Panc1 (cell line): ENCODE data around the gene TAP2. TPM values are rescaled to one million over a fixed set of nuclear protein-coding genes. Genes with fewer than 3 reads are reported as not detected.

ENCODE experiments used
- ATAC-seq: fragments of 200-7000 bp; cut with Tn5 transposase; 2 replicates; pipeline ENCODE4 v1.9.1; 2020; ENCODE audit warnings: mild to moderate bottlenecking, moderate library complexity
- BruUV-seq: library from RNA; stranded (reverse); fragments of 400-500 nt; replicated peaks from 2 replicates; lab custom pipeline; 2021; lab: Mats Ljungman, UMichigan
- CTCF ChIA-PET: fragments of 300-600 bp; sonication (Branson Sonifier 250); formaldehyde crosslinking; loops from one replicate; lab custom pipeline; 2022; ENCODE audit warnings: antibody characterized with exemption; lab: Charles Lee
- POLR2A ChIA-PET: fragments of 300-600 bp; sonication (Branson Sonifier 250); formaldehyde crosslinking; loops from one replicate; lab custom pipeline; 2022; ENCODE audit warnings: antibody characterized with exemption; lab: Charles Lee
- DNase-seq: peaks from one replicate; pipeline ENCODE4 v3.0.0-alpha.2; 2010; ENCODE audit warnings: low read depth, low spot score
- H3K27ac ChIP-seq: 2 replicates; pipeline ENCODE4 v1.5.1; 2011; ENCODE audit warnings: mild to moderate bottlenecking, low read length, inconsistent platforms
- H3K27me3 ChIP-seq: fragments of 200-500 bp; sonication (Bioruptor generic); 2 replicates; pipeline ENCODE4 v1.6.0; 2014; ENCODE audit warnings: low read length, inconsistent platforms; ENCODE audit not compliant: control insufficient read depth, insufficient read depth
- H3K36me3 ChIP-seq: fragments of 200-500 bp; sonication (Bioruptor generic); 2 replicates; pipeline ENCODE4 v1.5.1; 2014; ENCODE audit warnings: inconsistent platforms, mild to moderate bottlenecking, low read length, moderate library complexity; ENCODE audit not compliant: control insufficient read depth, insufficient read depth
- H3K4me1 ChIP-seq: 2 replicates; pipeline ENCODE4 v1.5.1; 2011; ENCODE audit warnings: inconsistent platforms, mild to moderate bottlenecking, low read length, moderate library complexity; ENCODE audit not compliant: control insufficient read depth, insufficient read depth
- H3K4me3 ChIP-seq, 2 experiments: 2 replicates each; pipeline ENCODE4 v1.5.1; 2011 to 2012; ENCODE audit warnings: low read depth in 2 of 2, low read length in 2 of 2, mild to moderate bottlenecking in 2 of 2, inconsistent platforms in 1 of 2, moderate library complexity in 1 of 2
- H3K9me3 ChIP-seq: fragments of 200-500 bp; sonication (Bioruptor generic); 2 replicates; pipeline ENCODE4 v1.5.1; 2014; ENCODE audit warnings: low read depth, mild to moderate bottlenecking, inconsistent platforms, low read length, moderate library complexity; ENCODE audit not compliant: control insufficient read depth, insufficient read depth
- CTCF ChIP-seq: fragments of 450-650 bp; IDR thresholded peaks from 2 replicates; pipeline ENCODE4 v1.5.1; 2017; ENCODE audit warnings: mild to moderate bottlenecking
- POLR2AphosphoS5 ChIP-seq: IDR thresholded peaks from 2 replicates; pipeline ENCODE4 v1.6.1; 2012; ENCODE audit warnings: mild to moderate bottlenecking, low read depth, low read length, moderate library complexity
- REST ChIP-seq, 2 experiments: IDR thresholded peaks; 2 replicates each; pipeline ENCODE4 v1.6.1; 2011 to 2012; ENCODE audit warnings: low read depth in 2 of 2, control low read depth in 1 of 2, low read length in 1 of 2, mild to moderate bottlenecking in 1 of 2, moderate library complexity in 1 of 2; ENCODE audit not compliant: insufficient read depth in 1 of 2
- SIN3A ChIP-seq: IDR thresholded peaks from 2 replicates; pipeline ENCODE4 v1.6.1; 2012; ENCODE audit warnings: low read depth, mild to moderate bottlenecking, low read length, moderate library complexity, borderline replicate concordance; ENCODE audit not compliant: insufficient read depth
- TCF7L2 ChIP-seq: IDR thresholded peaks from 2 replicates; pipeline ENCODE4 v1.6.1; 2011; ENCODE audit warnings: mild to moderate bottlenecking, low read depth, low read length, inconsistent platforms
- in situ Hi-C: cut with HindIII; loops from 2 replicates; pipeline ENCODE4 v1.10.0; 2016; ENCODE audit warnings: low sequenced_read_pairs, low pct_unique_long_range_greater_than_20kb
- intact Hi-C: fragments of 100-400 bp; cut with micrococcal nuclease; formaldehyde crosslinking; loops from one replicate; pipeline ENCODE4 v1.10.0; 2022; ENCODE audit not compliant: unreplicated experiment
- total RNA-seq: library from RNA; stranded (reverse); gene quantifications from one replicate; pipeline ENCODE4 v1.2.1, GENCODE V29; 2021; ENCODE audit not compliant: unreplicated experiment

Gene TAP2
- total RNA-seq, 1 experiment from 2014 or later = 93.6 TPM

GRCh38 chr6:32852018-32852843 is 13.7 kb upstream of the TAP2 start:
- peaks cover 9% of the 10 kb centered on the region for H3K4me1 ChIP-seq
- intact Hi-C loops (no loop called here), in situ Hi-C loops (no loop called here)
- peak overlapping the region; percentile 77 to 79 for H3K4me3 ChIP-seq
- no peak for TF ChIP-seq SIN3A
- H3K9me3 ChIP-seq = no peaks in the 10 kb centered on the region
- DNase-seq = no peak
- ATAC-seq = no peak
- peak overlapping the region; percentile 92 for H3K27ac ChIP-seq
- CTCF ChIA-PET = interaction anchor here (1.2 to 3.9 kb wide), 3 partner anchors 13 to 17 kb away, joined by 4 to 47 read pairs (median 9); partner anchors contain the start of gene TAP2
- peaks cover 4% of the 10 kb centered on the region; the same call in 1 of the 2 replicates for H3K36me3 ChIP-seq
- no TSS peak for BruUV-seq
- POLR2A ChIA-PET = no interaction called here
- no peaks in the 10 kb centered on the region for H3K27me3 ChIP-seq

- CTCF ChIA-PET = interaction anchor here (1.8 kb wide), 1 partner anchor 13 kb away, joined by 7 read pairs; the partner anchor contains the start of gene TAP2
- DNase-seq = no peak
- TF ChIP-seq POLR2AphosphoS5 (no peak), TCF7L2 (no peak), CTCF (no peak), SIN3A (no peak), REST (IDR thresholded peaks at IDR 0.05; ENCODE audit: insufficient read depth in 1 of 2, low read depth in 2 of 2, low read length in 1 of 2) (no peak)
- no peak overlapping the region for H3K27ac ChIP-seq
- in situ Hi-C loops (no loop called here), intact Hi-C loops (no loop called here)
- no peak overlapping the region for H3K4me3 ChIP-seq
- no peaks in the 10 kb centered on the region for H3K27me3 ChIP-seq
- POLR2A ChIA-PET = no interaction called here
- peaks cover 9% of the 10 kb centered on the region for H3K4me1 ChIP-seq
- no peaks in the 10 kb centered on the region for H3K9me3 ChIP-seq
- BruUV-seq = no TSS peak
- ATAC-seq = no peak
- peaks cover 4% of the 10 kb centered on the region; the same call in 1 of the 2 replicates for H3K36me3 ChIP-seq
These were observed 12.5 kb upstream of the TAP2 start for GRCh38 chr6:32851025-32851424.

- Histone ChIP-seq H3K27ac (no peak overlapping the region), H3K4me1 (peaks cover 8% of the 10 kb centered on the region), H3K9me3 (no peaks in the 10 kb centered on the region), H3K4me3 (no peak overlapping the region), H3K36me3 (peaks cover 4% of the 10 kb centered on the region; the same call in 1 of the 2 replicates), H3K27me3 (no peaks in the 10 kb centered on the region)
- no peak for DNase-seq
- intact Hi-C loops (no loop called here), in situ Hi-C loops (no loop called here)
- POLR2A ChIA-PET = no interaction called here
- BruUV-seq = no TSS peak
- no peak for ATAC-seq
- CTCF ChIA-PET = no interaction called here
- TF ChIP-seq POLR2AphosphoS5 (no peak), REST (IDR thresholded peaks at IDR 0.05; ENCODE audit: insufficient read depth in 1 of 2, low read depth in 2 of 2, low read length in 1 of 2) (no peak), CTCF (no peak), TCF7L2 (no peak), SIN3A (no peak)
These were observed 10.6 kb upstream of the TAP2 start for GRCh38 chr6:32849126-32849525.
